Esophagus mucosa (tissue), 1 donor: ENCODE measurements around the gene TBL1XR1. TPM values are rescaled to one million over a fixed set of nuclear protein-coding genes. Genes with fewer than 3 reads are reported as not detected.
"Not testable (repeated sequence)": the region's sequence is repeated elsewhere in the genome, so short reads cannot be mapped to it uniquely, and the experiment has no call there.

Source experiments
- ATAC-seq: fragments of 200-7000 bp; cut with Tn5 transposase; one replicate; pipeline ENCODE4 v1.9.1; 2020
- total RNA-seq: library from RNA; stranded (reverse); gene quantifications from one replicate; pipeline ENCODE4 v1.2.4, GENCODE V29; 2023
- donor health status: DM: yes; HTN: yes; CAD: no.

Gene TBL1XR1
- total RNA-seq, 1 donor from 2014 or later: 123 TPM

- no peak for ATAC-seq
Measured at GRCh38 chr3:177181418-177181817, 15.9 kb downstream of the TBL1XR1 start.

- ATAC-seq: no peak
Measured at GRCh38 chr3:177180506-177180905, 16.8 kb downstream of the TBL1XR1 start.

- peak; percentile 64 for ATAC-seq
Measured at GRCh38 chr3:177179281-177180067, 17.8 kb downstream of the TBL1XR1 start.

- peak; percentile 86 for ATAC-seq
Measured at GRCh38 chr3:177177749-177178221, 19.5 kb downstream of the TBL1XR1 start.

- no peak for ATAC-seq
Measured at GRCh38 chr3:177174607-177175170, 22.6 kb downstream of the TBL1XR1 start.

- ATAC-seq: peak; percentile 55
Measured at GRCh38 chr3:177169936-177170722, 27.2 kb downstream of the TBL1XR1 start.

- ATAC-seq: no peak
Measured at GRCh38 chr3:177168431-177168830, 28.9 kb downstream of the TBL1XR1 start.

GRCh38 chr3:177162742-177163141 lies 34.5 kb downstream of the TBL1XR1 start:
- ATAC-seq: no peak

GRCh38 chr3:177161603-177162002 lies 35.7 kb downstream of the TBL1XR1 start:
- not testable (repeated sequence) for ATAC-seq

- no peak for ATAC-seq
Measured at GRCh38 chr3:177158461-177158860, 38.8 kb downstream of the TBL1XR1 start.

- no peak for ATAC-seq
Measured at GRCh38 chr3:177157492-177157891, 39.8 kb downstream of the TBL1XR1 start.

- no peak for ATAC-seq
Measured at GRCh38 chr3:177154733-177155132, 42.5 kb downstream of the TBL1XR1 start.

- ATAC-seq: peak; percentile 74
Measured at GRCh38 chr3:177150970-177151627, 46.2 kb downstream of the TBL1XR1 start.

GRCh38 chr3:177150218-177150916 lies 46.9 kb downstream of the TBL1XR1 start:
- ATAC-seq: peak; percentile 35

GRCh38 chr3:177149106-177149505 lies 48.2 kb downstream of the TBL1XR1 start:
- no peak for ATAC-seq

GRCh38 chr3:177147790-177148189 lies 49.5 kb downstream of the TBL1XR1 start:
- ATAC-seq: no peak

- ATAC-seq: no peak
Measured at GRCh38 chr3:177146646-177147045, 50.6 kb downstream of the TBL1XR1 start.

GRCh38 chr3:177145954-177146353 lies 51.3 kb downstream of the TBL1XR1 start:
- no peak for ATAC-seq

GRCh38 chr3:177145381-177145780 lies 51.9 kb downstream of the TBL1XR1 start:
- ATAC-seq: no peak

GRCh38 chr3:177144922-177145321 lies 52.4 kb downstream of the TBL1XR1 start:
- peak; percentile 85 for ATAC-seq

GRCh38 chr3:177141899-177142646 lies 55.2 kb downstream of the TBL1XR1 start:
- ATAC-seq: no peak
